Hepatocyte (in vitro differentiated cells): ENCODE results near the gene MLIP. TPM values are rescaled to one million over a fixed set of nuclear protein-coding genes. Genes with fewer than 3 reads are reported as not detected.

Experiments used
- DNase-seq: peaks from one replicate; pipeline ENCODE4 v3.0.0-alpha.2; 2016; ENCODE audit warnings: low spot score
- H2AFZ ChIP-seq: fragments of 200-600 bp; sonication (generic); 2 replicates; pipeline ENCODE4 v1.6.0; 2016; ENCODE audit warnings: antibody characterized with exemption, mild to moderate bottlenecking
- H3K27ac ChIP-seq: fragments of 200-600 bp; sonication (generic); 2 replicates; pipeline ENCODE4 v1.5.1; 2016; ENCODE audit warnings: mild to moderate bottlenecking
- H3K27me3 ChIP-seq: fragments of 200-600 bp; sonication (generic); 2 replicates; pipeline ENCODE4 v1.6.1; 2016
- H3K36me3 ChIP-seq: fragments of 200-600 bp; sonication (generic); replicated peaks from 2 replicates; pipeline ENCODE4 v1.5.1; 2016; ENCODE audit warnings: low read depth; ENCODE audit not compliant: insufficient read depth
- H3K4me1 ChIP-seq: fragments of 200-600 bp; sonication (generic); 2 replicates; pipeline ENCODE4 v1.5.1; 2016; ENCODE audit warnings: mild to moderate bottlenecking, moderate library complexity; ENCODE audit not compliant: insufficient read depth
- H3K4me2 ChIP-seq: fragments of 200-600 bp; sonication (generic); 2 replicates; pipeline ENCODE4 v1.6.0; 2016
- H3K4me3 ChIP-seq: fragments of 200-600 bp; sonication (generic); 2 replicates; pipeline ENCODE4 v1.5.1; 2016; ENCODE audit warnings: mild to moderate bottlenecking
- H3K79me2 ChIP-seq: fragments of 200-600 bp; sonication (generic); 2 replicates; pipeline ENCODE4 v1.6.0; 2017; ENCODE audit warnings: mild to moderate bottlenecking
- H3K9me2 ChIP-seq: fragments of 200-600 bp; sonication (generic); replicated peaks from 2 replicates; pipeline ENCODE4 v1.6.0; 2017; ENCODE audit warnings: mild to moderate bottlenecking; ENCODE audit not compliant: insufficient read depth
- H3K9me3 ChIP-seq: fragments of 200-600 bp; sonication (generic); 2 replicates; pipeline ENCODE4 v1.5.1; 2016; ENCODE audit warnings: low read depth, mild to moderate bottlenecking
- H4K20me1 ChIP-seq: fragments of 200-600 bp; sonication (generic); 2 replicates; pipeline ENCODE4 v1.6.0; 2016; ENCODE audit warnings: mild to moderate bottlenecking; ENCODE audit not compliant: insufficient read depth, poor library complexity, severe bottlenecking
- EZH2 ChIP-seq: fragments of 200-600 bp; sonication (generic); IDR thresholded peaks from 2 replicates; pipeline ENCODE4 v1.6.1; 2016; ENCODE audit warnings: antibody characterized with exemption, mild to moderate bottlenecking, borderline replicate concordance
- EZH2phosphoT487 ChIP-seq: fragments of 200-600 bp; sonication (generic); IDR thresholded peaks from one replicate; pipeline ENCODE4 v1.6.1; 2018; ENCODE audit warnings: antibody characterized with exemption, mild to moderate bottlenecking, low read depth, moderate library complexity; ENCODE audit not compliant: unreplicated experiment, severe bottlenecking
- WGBS: methylation state at CpG from one replicate; pipeline ENCODE4 v1.1.6; 2016; ENCODE audit warnings: low lambda C conversion rate; ENCODE audit errors: missing lambda C conversion rate; 5-methylcytosine and 5-hydroxymethylcytosine counted together
- polyA plus RNA-seq: library from polyadenylated mRNA; unstranded; fragments of >200 nt; fragmentation: Nextera tagmentation; extraction: Ambion mirVana; gene quantifications from 2 replicates; pipeline ENCODE4 v1.2.1, GENCODE V29; 2016
- total RNA-seq: library from RNA; depleted of rRNA; stranded (reverse); fragments of >200 nt; gene quantifications from 2 replicates; pipeline ENCODE4 v1.2.3, GENCODE V29; 2014
- TF ChIP-seq, protein P1 (sequence below): fragments of 200-600 bp; sonication (generic); IDR thresholded peaks from 2 replicates; pipeline ENCODE4 v1.5.1; 2016; ENCODE audit warnings: antibody characterized with exemption, mild to moderate bottlenecking; ENCODE audit not compliant: poor library complexity

MLIP gene
- total and polyA plus RNA-seq, 2 experiments from 2014 or later: 1.2 to 1.5 TPM

GRCh38 chr6:54107470-54108090 is 3.7 kb upstream of the MLIP start:
- Histone ChIP-seq H3K4me3 (no peak overlapping the region), H3K36me3 (no peaks in the 10 kb centered on the region), H3K4me2 (no peak overlapping the region), H3K27ac (no peak overlapping the region), H3K27me3 (no peaks in the 10 kb centered on the region), H3K9me3 (no peaks in the 10 kb centered on the region), H3K4me1 (no peaks in the 10 kb centered on the region), H2AFZ (no peak overlapping the region), H3K79me2 (no peaks in the 10 kb centered on the region), H3K9me2 (no peaks in the 10 kb centered on the region), H4K20me1 (no peaks in the 10 kb centered on the region)
- DNase-seq: no peak
- TF ChIP-seq, protein P1, sequence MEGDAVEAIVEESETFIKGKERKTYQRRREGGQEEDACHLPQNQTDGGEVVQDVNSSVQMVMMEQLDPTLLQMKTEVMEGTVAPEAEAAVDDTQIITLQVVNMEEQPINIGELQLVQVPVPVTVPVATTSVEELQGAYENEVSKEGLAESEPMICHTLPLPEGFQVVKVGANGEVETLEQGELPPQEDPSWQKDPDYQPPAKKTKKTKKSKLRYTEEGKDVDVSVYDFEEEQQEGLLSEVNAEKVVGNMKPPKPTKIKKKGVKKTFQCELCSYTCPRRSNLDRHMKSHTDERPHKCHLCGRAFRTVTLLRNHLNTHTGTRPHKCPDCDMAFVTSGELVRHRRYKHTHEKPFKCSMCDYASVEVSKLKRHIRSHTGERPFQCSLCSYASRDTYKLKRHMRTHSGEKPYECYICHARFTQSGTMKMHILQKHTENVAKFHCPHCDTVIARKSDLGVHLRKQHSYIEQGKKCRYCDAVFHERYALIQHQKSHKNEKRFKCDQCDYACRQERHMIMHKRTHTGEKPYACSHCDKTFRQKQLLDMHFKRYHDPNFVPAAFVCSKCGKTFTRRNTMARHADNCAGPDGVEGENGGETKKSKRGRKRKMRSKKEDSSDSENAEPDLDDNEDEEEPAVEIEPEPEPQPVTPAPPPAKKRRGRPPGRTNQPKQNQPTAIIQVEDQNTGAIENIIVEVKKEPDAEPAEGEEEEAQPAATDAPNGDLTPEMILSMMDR: no peak
- TF ChIP-seq EZH2 (no peak), EZH2phosphoT487 (no peak)
- WGBS: 71% methylated on average over 8 of the region's 8 CpGs

GRCh38 chr6:54108271-54108670 is 3.0 kb upstream of the MLIP start:
- H3K36me3 ChIP-seq: no peaks in the 10 kb centered on the region
- H4K20me1 ChIP-seq: no peaks in the 10 kb centered on the region
- H3K9me2 ChIP-seq: no peaks in the 10 kb centered on the region
- H3K79me2 ChIP-seq: no peaks in the 10 kb centered on the region
- H3K4me1 ChIP-seq: no peaks in the 10 kb centered on the region
- H3K4me2 ChIP-seq: no peak overlapping the region
- TF ChIP-seq, protein P1: no peak
- TF ChIP-seq EZH2 (no peak), EZH2phosphoT487 (no peak)
- no peaks in the 10 kb centered on the region for H3K27me3 ChIP-seq
- no peak overlapping the region for H2AFZ ChIP-seq
- H3K4me3 ChIP-seq: no peak overlapping the region
- no peak for DNase-seq
- no peaks in the 10 kb centered on the region for H3K9me3 ChIP-seq
- no peak overlapping the region for H3K27ac ChIP-seq

DNA sequence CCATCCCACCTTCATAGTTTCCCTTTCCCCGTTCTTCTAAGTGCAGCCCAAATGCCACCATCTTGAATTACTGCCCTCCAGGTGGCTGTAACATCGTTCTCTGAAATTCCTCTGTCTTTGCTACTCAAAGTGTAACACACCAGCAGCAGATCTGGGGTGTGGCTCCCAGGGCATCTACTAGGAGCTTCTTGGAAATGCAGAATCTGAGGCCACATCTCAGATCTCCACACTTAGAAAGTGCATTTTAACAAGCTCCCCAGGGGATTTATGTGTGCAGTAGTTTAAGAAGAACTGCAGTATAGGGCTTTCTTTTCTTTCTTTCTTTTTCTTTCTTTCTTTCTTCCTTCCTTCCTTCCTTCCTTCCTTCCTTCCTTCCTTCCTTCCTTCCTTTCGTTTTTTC is 1.7 kb upstream of the MLIP start:
- Histone ChIP-seq H2AFZ (no peak overlapping the region), H3K27ac (no peak overlapping the region), H3K27me3 (no peaks in the 10 kb centered on the region), H3K9me2 (no peaks in the 10 kb centered on the region), H4K20me1 (no peaks in the 10 kb centered on the region), H3K79me2 (no peaks in the 10 kb centered on the region), H3K4me1 (no peaks in the 10 kb centered on the region), H3K36me3 (no peaks in the 10 kb centered on the region), H3K4me2 (no peak overlapping the region), H3K4me3 (no peak overlapping the region), H3K9me3 (no peaks in the 10 kb centered on the region)
- TF ChIP-seq EZH2 (no peak), EZH2phosphoT487 (no peak)
- TF ChIP-seq, protein P1: no peak
- no peak for DNase-seq
- 95% methylated on average over 2 of the region's 3 CpGs for WGBS

- Histone ChIP-seq H3K36me3 (no peaks in the 10 kb centered on the region), H4K20me1 (no peaks in the 10 kb centered on the region), H2AFZ (no peak overlapping the region), H3K27ac (no peak overlapping the region), H3K27me3 (no peaks in the 10 kb centered on the region), H3K4me3 (no peak overlapping the region), H3K9me2 (no peaks in the 10 kb centered on the region), H3K79me2 (no peaks in the 10 kb centered on the region), H3K4me2 (no peak overlapping the region), H3K9me3 (no peaks in the 10 kb centered on the region), H3K4me1 (no peaks in the 10 kb centered on the region)
- TF ChIP-seq, protein P1: no peak
- TF ChIP-seq EZH2 (no peak), EZH2phosphoT487 (no peak)
- no peak for DNase-seq
- WGBS: 86% methylated on average over 1 of the region's 1 CpG
Observed at GRCh38 chr6:54112151-54112650, 958 bp downstream of the MLIP start.
